ENCODE results near the gene ARHGDIA. TPM values are rescaled to one million over a fixed set of nuclear protein-coding genes. Genes with fewer than 3 reads are reported as not detected.

Gene ARHGDIA
- total RNA-seq, 1 donor from 2014 or later: 78.2 TPM

DNA sequence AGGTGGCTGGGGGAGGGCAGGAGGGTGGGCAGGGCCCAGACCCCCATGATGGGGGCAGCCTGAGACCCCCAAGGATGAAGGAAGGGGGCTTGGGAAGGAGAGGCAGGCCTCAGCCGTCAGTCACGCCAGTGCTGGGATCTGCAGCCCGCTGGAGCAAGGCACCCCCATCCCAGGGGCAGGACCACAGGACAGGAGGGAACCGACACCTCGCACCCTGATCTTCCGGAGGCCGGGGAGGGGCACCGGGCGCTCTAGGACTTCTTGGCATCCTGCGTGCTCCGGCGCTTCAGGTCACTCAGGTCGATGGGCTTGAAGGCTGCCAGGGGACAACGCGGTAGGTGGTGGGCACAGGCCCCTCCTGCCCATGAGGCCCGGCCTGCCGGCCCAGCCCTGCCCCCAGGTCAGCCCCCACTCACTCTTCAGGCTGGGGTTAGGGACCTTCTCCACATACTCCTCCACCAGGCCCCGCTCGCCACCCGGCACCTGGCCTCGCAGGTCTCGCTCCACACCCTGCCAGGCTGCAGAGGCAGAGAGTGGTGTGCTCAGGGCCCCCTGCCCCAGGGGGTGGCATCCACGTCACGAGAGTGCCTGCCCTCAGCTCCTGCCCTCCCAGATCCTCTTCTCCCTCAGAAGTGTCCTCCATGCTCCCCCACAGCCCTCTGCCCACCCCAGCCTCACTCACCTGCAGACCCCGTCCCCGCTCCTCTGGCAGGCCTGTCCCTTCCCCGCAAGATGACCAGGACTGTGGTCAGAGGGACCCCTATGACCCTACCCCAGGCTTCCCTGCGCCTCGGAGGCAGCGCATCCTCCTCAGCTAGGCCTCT lies 47.9 kb downstream of the ARHGDIA start:
- DNase-seq: no peak

DNA sequence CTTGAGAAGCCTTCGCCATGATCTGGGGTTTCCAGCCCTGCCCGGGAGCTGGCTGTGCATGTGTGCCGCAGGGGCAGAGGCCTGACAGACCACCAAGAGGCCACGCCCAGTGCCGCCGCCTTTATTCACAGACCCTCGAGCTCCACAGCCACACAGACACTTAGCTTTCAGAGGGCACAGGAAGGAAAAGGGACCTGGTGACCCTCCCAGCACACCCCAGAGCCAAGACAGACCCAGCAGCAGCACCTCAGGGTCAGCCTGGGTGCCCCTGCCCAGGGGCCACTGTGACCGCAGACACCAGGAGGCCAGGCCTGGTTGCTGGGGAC lies 48.9 kb downstream of the ARHGDIA start:
- no peak for DNase-seq

DNA sequence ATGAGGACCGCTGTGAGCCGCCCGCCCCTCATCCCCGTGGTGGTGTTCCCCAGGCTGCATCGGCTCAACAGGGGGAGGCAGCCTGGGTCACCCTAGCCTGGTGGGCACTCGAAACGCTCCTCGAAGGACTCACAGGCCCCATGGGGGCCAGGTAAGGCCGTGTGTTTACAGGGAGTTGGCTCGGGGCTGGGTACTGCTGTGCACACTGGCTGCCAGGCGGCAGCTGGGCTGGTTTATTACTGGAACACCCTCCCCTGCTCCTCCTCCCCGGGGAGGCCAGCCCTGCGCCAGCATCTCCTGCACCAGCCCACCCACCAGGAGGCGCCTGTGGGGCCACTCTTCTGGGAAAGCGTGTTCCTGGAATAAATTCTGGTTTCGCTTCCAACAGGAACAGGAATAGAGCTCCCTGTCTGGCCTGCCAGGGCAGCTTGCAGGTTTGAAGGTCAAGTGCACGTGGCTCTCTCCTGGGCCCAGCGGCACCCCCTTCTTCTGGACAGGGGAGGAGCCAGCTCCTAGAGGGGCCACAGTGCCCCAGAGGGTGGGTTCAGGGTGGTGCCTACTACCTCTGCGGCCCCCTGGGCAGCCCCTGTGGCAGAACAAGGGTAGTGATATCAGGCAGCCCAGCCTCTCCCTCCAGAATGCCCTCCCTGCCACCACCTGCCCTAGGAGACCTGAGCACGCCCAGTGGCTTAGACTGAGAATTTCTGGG lies 49.4 kb downstream of the ARHGDIA start:
- DNase-seq: peak; percentile 64

DNA sequence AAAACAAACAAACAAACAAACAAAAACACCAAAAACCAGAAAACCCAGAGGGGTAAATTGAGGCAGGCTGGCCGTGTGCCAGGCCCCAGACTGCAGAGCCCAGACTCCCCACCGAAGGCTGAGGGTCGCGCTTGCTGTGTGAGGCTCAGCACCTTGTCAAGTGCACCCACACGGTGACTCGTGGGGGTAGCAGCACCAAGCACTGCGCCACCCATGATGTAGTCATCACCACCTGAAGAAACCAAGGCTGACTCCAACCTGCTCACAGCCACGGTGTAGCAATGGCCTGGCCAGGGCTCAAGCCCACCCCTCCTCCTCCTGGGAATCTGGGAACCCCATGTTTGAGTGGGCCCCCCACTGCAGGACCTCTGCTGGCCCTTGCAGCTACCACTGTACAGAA lies 50.0 kb downstream of the ARHGDIA start:
- DNase-seq: no peak

GRCh38 chr17:81819708-81820107 lies 51.4 kb downstream of the ARHGDIA start:
- no peak for DNase-seq

- no peak for DNase-seq
These were observed 53.4 kb downstream of the ARHGDIA start for GRCh38 chr17:81817758-81818147.

Other genes with a start within 250 kb of the ARHGDIA start
- gene NPLOC4, start 234.2 kb downstream of the ARHGDIA start, total RNA-seq: 50.7 TPM
- gene TSPAN10, start 234.1 kb downstream of the ARHGDIA start, total RNA-seq: 1.0 TPM
- gene PDE6G, start 214.8 kb downstream of the ARHGDIA start, total RNA-seq: not detected
- gene OXLD1, start 204.7 kb downstream of the ARHGDIA start, total RNA-seq: 6.3 TPM
- gene CCDC137, start 204.6 kb downstream of the ARHGDIA start, total RNA-seq: 5.6 TPM
- gene ARL16, start 187.5 kb downstream of the ARHGDIA start, total RNA-seq: 32.1 TPM
- 31.7 TPM for gene HGS, start 187.3 kb downstream of the ARHGDIA start, total RNA-seq
- 12.2 TPM for gene MRPL12, start 168.0 kb downstream of the ARHGDIA start, total RNA-seq
- gene SLC25A10, start 159.1 kb downstream of the ARHGDIA start, total RNA-seq: 10.6 TPM
- not detected for gene GCGR, start 67.2 kb downstream of the ARHGDIA start, total RNA-seq
- 111 TPM for gene MCRIP1, start 38.0 kb downstream of the ARHGDIA start, total RNA-seq
- gene PPP1R27, start 36.3 kb downstream of the ARHGDIA start, total RNA-seq: 11.9 TPM
- 389 TPM for gene P4HB, start 10.8 kb downstream of the ARHGDIA start, total RNA-seq
- 80.6 TPM for gene ALYREF, start 20.2 kb upstream of the ARHGDIA start, total RNA-seq
- gene ANAPC11, start 20.4 kb upstream of the ARHGDIA start, total RNA-seq: 144 TPM
- gene NPB, start 30.9 kb upstream of the ARHGDIA start, total RNA-seq: 1.0 TPM
- gene PCYT2, start 40.1 kb upstream of the ARHGDIA start, total RNA-seq: 10.5 TPM
- 9.1 TPM for gene SIRT7, start 46.8 kb upstream of the ARHGDIA start, total RNA-seq
- gene MAFG, start 56.4 kb upstream of the ARHGDIA start, total RNA-seq: 15.3 TPM
- gene PYCR1, start 66.0 kb upstream of the ARHGDIA start, total RNA-seq: 60.1 TPM
- gene MYADML2, start 75.9 kb upstream of the ARHGDIA start, total RNA-seq: 51.9 TPM
- 1.9 TPM for gene NOTUM, start 89.8 kb upstream of the ARHGDIA start, total RNA-seq
- 21.7 TPM for gene ASPSCR1, start 106.3 kb upstream of the ARHGDIA start, total RNA-seq
- gene CENPX, start 151.5 kb upstream of the ARHGDIA start, total RNA-seq: 31.2 TPM
- 8.5 TPM for gene LRRC45, start 152.0 kb upstream of the ARHGDIA start, total RNA-seq
- gene RAC3, start 160.3 kb upstream of the ARHGDIA start, total RNA-seq: 7.4 TPM
- 36.7 TPM for gene DCXR, start 166.4 kb upstream of the ARHGDIA start, total RNA-seq
- 35.7 TPM for gene RFNG, start 180.5 kb upstream of the ARHGDIA start, total RNA-seq
- gene GPS1, start 180.6 kb upstream of the ARHGDIA start, total RNA-seq: 70.5 TPM
- gene DUS1L, start 194.5 kb upstream of the ARHGDIA start, total RNA-seq: 45.1 TPM
- 33.8 TPM for gene FASN, start 226.9 kb upstream of the ARHGDIA start, total RNA-seq